Calu3 (cell line): Measurements from ENCODE around the gene OR2AT4. TPM values are rescaled to one million over a fixed set of nuclear protein-coding genes. Genes with fewer than 3 reads are reported as not detected.
"Not testable (repeated sequence)": the region's sequence is repeated elsewhere in the genome, so short reads cannot be mapped to it uniquely, and the experiment has no call there.

ENCODE experiments used
- BruUV-seq: library from RNA; stranded (reverse); fragments of 400-500 nt; replicated peaks from 2 replicates; lab custom pipeline; 2021; lab: Mats Ljungman, UMichigan
- CTCF ChIA-PET: fragments of 300-600 bp; sonication (Branson Sonifier 250); formaldehyde crosslinking; loops from one replicate; lab custom pipeline; 2022; ENCODE audit warnings: antibody characterized with exemption; lab: Charles Lee
- DNase-seq: peaks from one replicate; pipeline ENCODE4 v3.0.0; 2022
- H3K27ac Mint-ChIP-seq: one replicate; pipeline ENCODE4 v1.8.0; 2022; ENCODE audit warnings: mixed read lengths; ENCODE audit not compliant: unreplicated experiment
- H3K27me3 Mint-ChIP-seq: one replicate; pipeline ENCODE4 v1.8.0; 2022; ENCODE audit warnings: mixed read lengths; ENCODE audit not compliant: unreplicated experiment
- H3K36me3 Mint-ChIP-seq: one replicate; pipeline ENCODE4 v1.8.0; 2022; ENCODE audit warnings: mild to moderate bottlenecking, moderate library complexity, mixed read lengths; ENCODE audit not compliant: insufficient read depth, unreplicated experiment
- H3K4me1 Mint-ChIP-seq: one replicate; pipeline ENCODE4 v1.8.0; 2022; ENCODE audit warnings: mild to moderate bottlenecking, low read depth, mixed read lengths; ENCODE audit not compliant: unreplicated experiment
- H3K4me3 Mint-ChIP-seq: one replicate; pipeline ENCODE4 v1.8.0; 2022; ENCODE audit warnings: mild to moderate bottlenecking, low read depth, moderate library complexity, mixed read lengths; ENCODE audit not compliant: unreplicated experiment
- H3K9me3 Mint-ChIP-seq: one replicate; pipeline ENCODE4 v1.8.0; 2022; ENCODE audit warnings: low read depth, mixed read lengths; ENCODE audit not compliant: unreplicated experiment
- intact Hi-C: fragments of 100-400 bp; cut with micrococcal nuclease; formaldehyde crosslinking; loops from one replicate; pipeline ENCODE4 v1.10.0; 2022; ENCODE audit not compliant: unreplicated experiment
- total RNA-seq: library from RNA; stranded (reverse); gene quantifications from 2 replicates; pipeline ENCODE4 v1.2.3, GENCODE V29; 2022
- TF ChIP-seq, protein P1 (sequence below): fragments of 200-600 bp; IDR thresholded peaks from one replicate; pipeline ENCODE4 v1.8.0; 2022; ENCODE audit warnings: antibody characterized with exemption; ENCODE audit not compliant: unreplicated experiment

The OR2AT4 gene
- total RNA-seq, 1 experiment from 2014 or later = not detected

GRCh38 chr11:75101424-75102128 is 4.9 kb upstream of the OR2AT4 start:
- intact Hi-C loops = no loop called here
- BruUV-seq = no TSS peak
- H3K9me3 Mint-ChIP-seq = no peaks in the 10 kb centered on the region
- peaks cover 7% of the 10 kb centered on the region for H3K27me3 Mint-ChIP-seq
- no peaks in the 10 kb centered on the region for H3K4me1 Mint-ChIP-seq
- CTCF ChIA-PET = no interaction called here
- TF ChIP-seq, protein P1, sequence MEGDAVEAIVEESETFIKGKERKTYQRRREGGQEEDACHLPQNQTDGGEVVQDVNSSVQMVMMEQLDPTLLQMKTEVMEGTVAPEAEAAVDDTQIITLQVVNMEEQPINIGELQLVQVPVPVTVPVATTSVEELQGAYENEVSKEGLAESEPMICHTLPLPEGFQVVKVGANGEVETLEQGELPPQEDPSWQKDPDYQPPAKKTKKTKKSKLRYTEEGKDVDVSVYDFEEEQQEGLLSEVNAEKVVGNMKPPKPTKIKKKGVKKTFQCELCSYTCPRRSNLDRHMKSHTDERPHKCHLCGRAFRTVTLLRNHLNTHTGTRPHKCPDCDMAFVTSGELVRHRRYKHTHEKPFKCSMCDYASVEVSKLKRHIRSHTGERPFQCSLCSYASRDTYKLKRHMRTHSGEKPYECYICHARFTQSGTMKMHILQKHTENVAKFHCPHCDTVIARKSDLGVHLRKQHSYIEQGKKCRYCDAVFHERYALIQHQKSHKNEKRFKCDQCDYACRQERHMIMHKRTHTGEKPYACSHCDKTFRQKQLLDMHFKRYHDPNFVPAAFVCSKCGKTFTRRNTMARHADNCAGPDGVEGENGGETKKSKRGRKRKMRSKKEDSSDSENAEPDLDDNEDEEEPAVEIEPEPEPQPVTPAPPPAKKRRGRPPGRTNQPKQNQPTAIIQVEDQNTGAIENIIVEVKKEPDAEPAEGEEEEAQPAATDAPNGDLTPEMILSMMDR = no peak
- no peak for DNase-seq
- no peak overlapping the region for H3K27ac Mint-ChIP-seq
- H3K36me3 Mint-ChIP-seq = no peaks in the 10 kb centered on the region
- H3K4me3 Mint-ChIP-seq = no peak overlapping the region

- CTCF ChIA-PET = no interaction called here
- BruUV-seq = no TSS peak
- no peaks in the 10 kb centered on the region for H3K36me3 Mint-ChIP-seq
- intact Hi-C loops = no loop called here
- no peaks in the 10 kb centered on the region for H3K9me3 Mint-ChIP-seq
- peaks cover 4% of the 10 kb centered on the region for H3K4me1 Mint-ChIP-seq
- no peak overlapping the region for H3K4me3 Mint-ChIP-seq
- TF ChIP-seq, protein P1 = no peak
- peaks cover 17% of the 10 kb centered on the region for H3K27me3 Mint-ChIP-seq
- DNase-seq = no peak
- no peak overlapping the region for H3K27ac Mint-ChIP-seq
These were observed 3.6 kb upstream of the OR2AT4 start for GRCh38 chr11:75100314-75100713.

- no peaks in the 10 kb centered on the region for H3K9me3 Mint-ChIP-seq
- H3K27me3 Mint-ChIP-seq = peaks cover 17% of the 10 kb centered on the region
- BruUV-seq = no TSS peak
- TF ChIP-seq, protein P1 = no peak
- no peak overlapping the region for H3K27ac Mint-ChIP-seq
- DNase-seq = no peak
- H3K4me1 Mint-ChIP-seq = peaks cover 9% of the 10 kb centered on the region
- CTCF ChIA-PET = no interaction called here
- no peaks in the 10 kb centered on the region for H3K36me3 Mint-ChIP-seq
- intact Hi-C loops = no loop called here
- no peak overlapping the region for H3K4me3 Mint-ChIP-seq
These were observed 3.0 kb upstream of the OR2AT4 start for GRCh38 chr11:75099635-75100034.

GRCh38 chr11:75098835-75099439 is 2.3 kb upstream of the OR2AT4 start:
- H3K27me3 Mint-ChIP-seq = peaks cover 17% of the 10 kb centered on the region
- H3K36me3 Mint-ChIP-seq, H3K27ac Mint-ChIP-seq, intact Hi-C loops, H3K9me3 Mint-ChIP-seq, H3K4me1 Mint-ChIP-seq, BruUV-seq, DNase-seq, H3K4me3 Mint-ChIP-seq: not testable (repeated sequence)
- CTCF ChIA-PET = interaction anchor here (0.6 kb wide), 1 partner anchor 9 kb away, joined by 3 read pairs; no protein-coding TSS in a partner anchor

GRCh38 chr11:75098181-75098580 is 1.5 kb upstream of the OR2AT4 start:
- peaks cover 17% of the 10 kb centered on the region for H3K27me3 Mint-ChIP-seq
- intact Hi-C loops, H3K36me3 Mint-ChIP-seq, H3K4me3 Mint-ChIP-seq, H3K27ac Mint-ChIP-seq, BruUV-seq, DNase-seq, H3K4me1 Mint-ChIP-seq, H3K9me3 Mint-ChIP-seq: not testable (repeated sequence)
- CTCF ChIA-PET = interaction anchor here (0.6 kb wide), 1 partner anchor 8 kb away, joined by 3 read pairs; no protein-coding TSS in a partner anchor
